OCI-M1 (cell line): ENCODE data around the gene GFRA4.
A peak's percentile ranks its signal among the peaks of the same experiment; 100 is the strongest.

Source experiments
- DNase-seq: peaks from one replicate; lab custom pipeline; 2025; lab: John Stamatoyannopoulos, UW

The GFRA4 gene, protein sequence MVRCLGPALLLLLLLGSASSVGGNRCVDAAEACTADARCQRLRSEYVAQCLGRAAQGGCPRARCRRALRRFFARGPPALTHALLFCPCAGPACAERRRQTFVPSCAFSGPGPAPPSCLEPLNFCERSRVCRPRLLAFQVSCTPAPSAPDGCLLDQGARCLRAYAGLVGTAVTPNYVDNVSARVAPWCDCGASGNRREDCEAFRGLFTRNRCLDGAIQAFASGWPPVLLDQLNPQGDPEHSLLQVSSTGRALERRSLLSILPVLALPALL

DNA sequence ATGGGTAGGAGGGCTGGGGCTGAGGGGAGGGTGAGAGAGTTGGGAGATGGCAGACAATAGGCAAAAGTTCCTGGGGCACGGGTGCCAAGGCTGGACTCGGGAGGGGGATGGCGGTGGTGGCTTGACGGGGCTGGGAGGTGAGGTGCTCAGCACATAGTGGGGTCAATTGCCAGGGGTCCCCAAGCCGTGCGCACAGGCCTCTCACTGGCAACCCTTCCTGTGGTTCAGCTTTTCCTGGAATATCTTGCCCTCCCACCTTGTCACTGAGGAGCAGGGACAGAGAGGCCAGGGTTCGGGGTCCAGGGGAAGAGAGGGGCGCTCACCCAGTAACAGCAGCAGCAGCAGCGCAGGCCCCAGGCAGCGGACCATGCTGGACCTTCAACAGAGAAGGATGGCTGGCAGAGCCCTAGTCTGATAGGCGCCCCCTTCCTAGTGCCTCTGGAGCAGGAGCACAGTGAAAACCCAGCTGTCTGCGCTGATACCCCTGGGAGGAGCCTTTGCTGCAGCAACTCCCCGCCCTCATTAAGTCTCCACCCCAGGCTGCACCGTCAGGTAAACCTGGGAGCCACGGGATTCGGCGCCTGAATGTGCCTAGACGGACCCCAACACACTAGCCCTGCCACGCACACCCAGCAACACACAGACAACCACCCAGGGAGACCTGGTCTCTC, at the start of gene GFRA4:
GFRA4 (minus strand) TSS at position 369 of the 671 bp plus-strand sequence; CDS start at position 369, 0 bp downstream.
- no peak for DNase-seq

DNA sequence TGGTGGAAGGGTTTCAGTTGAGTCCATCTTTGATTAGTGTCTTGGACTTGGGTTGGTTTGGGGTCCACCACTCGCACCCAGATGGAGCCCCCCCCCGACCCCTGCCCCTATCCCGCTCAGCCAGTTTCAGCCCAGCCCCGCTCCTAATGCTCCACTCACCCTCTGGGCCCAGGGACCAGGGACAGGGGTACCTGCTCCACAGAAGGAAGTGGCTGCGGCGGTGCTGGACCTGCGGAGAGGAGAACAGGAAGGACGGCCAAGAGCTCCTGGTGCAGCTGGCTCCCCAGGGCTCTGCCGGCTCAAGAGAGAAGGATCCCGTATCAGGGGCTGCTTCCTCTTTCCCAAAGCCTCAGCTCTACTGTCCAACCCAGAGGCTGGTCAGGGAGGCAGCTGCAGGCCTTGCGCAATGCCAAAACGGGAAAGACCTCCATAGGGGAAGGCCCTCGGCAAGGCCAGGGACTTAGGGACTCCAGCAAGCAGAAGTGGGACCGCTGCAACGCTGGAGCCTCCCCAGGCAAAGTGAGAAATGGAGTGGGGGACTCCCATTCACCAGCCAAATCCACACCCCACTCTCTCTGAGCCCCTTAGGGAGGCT, 49.2 kb upstream of the GFRA4 start, which contains the start of gene SIGLEC1:
SIGLEC1 (minus strand) TSS at position 322 of the 595 bp plus-strand sequence. CDS start 5,472 bp downstream, outside the sequence.
- peak; percentile 46 for DNase-seq

DNA sequence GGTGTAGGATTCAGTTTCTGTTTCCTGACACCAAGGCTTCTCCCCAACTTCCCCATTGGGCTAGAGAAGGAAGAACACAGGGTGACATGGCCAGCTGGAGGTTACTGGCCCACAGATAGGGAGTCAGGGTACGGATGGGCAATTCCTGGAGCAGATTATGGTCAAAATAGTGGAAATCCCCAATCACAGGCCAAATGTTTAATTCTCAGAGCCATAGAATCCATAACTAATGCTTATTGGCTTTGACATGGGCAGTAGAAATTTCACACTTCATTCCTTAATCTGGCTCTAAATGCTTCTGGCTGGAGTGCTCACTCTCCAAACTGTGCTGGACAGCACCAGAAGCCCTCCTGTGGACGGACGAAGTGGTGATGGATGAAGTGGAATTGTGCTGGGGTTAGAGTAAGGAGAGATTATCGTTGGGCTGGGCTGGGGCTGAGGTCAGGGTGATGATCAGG, 48.3 kb upstream of the GFRA4 start:
- DNase-seq = no peak

DNA sequence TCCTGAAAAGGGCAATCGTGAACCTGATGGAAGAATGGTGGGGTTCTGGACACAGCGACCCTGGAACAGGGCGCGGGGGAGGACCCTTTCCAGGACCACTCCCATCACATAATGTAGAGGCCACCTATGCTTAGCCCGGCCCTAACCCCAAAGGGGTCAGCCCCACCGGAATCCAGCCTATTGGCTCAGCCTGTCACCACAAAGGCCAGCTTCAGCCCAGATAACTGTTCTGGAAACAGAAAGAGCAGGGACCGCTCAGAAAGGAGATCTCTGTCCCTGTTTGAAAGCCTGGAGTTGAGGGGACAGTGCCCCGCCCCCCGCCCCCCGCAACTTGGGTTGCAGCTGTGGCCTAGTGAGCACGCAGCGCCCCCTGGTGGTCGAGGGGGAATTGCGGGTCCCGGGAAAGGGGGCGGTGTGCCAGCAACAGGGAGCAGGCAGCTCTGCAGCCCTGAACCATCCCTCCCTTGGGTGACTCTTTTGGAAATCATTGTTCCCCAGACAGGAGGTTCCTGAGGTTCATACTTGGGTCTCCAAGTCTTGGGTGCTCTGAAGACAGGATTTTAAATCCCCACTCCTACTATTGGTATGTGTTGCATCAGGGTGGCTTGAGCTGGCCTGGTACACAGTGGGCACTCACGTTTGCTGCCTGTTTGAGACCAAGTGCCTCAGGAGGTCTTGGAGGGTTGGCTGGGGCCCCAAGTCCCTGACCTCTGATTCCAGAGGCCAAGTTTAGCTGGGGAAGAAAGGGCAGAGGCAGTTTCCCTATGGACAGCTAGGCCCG, 47.7 kb upstream of the GFRA4 start:
- DNase-seq = peak; percentile 80

DNA sequence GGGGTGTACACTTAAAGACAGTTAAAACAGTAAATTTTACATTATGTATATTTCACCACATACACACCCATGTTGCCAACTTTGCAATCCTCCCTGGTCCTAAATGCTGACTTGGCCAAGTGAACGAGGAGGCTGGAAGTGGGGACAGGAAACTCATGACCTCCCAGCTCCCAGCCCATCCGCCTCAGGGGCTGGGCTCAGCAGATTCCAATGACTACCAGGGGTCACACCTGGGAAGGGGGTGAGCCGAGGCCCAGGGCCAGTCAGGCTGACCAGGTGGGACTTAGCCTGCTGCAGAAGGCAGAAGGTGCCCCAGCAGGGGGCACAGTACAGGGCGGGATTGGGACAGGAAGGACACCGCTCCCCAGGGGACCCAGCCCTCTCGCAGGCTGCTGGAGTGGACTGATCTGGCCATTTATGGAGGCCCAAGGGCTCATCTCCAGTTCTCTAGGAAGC, 46.8 kb upstream of the GFRA4 start:
- DNase-seq = no peak

DNA sequence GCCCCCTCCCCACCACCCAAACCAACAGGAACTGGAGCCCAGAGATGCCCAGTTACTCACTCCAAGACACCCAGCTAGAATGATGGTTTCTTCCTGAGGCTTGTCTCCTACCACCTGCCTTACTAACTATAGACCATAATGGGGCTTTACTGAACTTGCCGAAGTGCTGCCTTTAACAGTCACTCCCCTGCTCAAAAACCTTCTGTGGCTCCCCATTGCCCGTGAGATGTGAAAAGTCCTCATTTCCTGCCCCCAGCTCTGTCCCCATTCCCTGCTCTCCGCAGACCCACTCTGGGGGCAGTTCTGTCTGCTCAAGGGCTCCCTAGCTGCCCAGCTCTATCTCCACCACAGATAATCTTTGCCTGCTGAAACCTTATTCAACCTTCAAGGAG, 44.3 kb upstream of the GFRA4 start:
- no peak for DNase-seq

DNA sequence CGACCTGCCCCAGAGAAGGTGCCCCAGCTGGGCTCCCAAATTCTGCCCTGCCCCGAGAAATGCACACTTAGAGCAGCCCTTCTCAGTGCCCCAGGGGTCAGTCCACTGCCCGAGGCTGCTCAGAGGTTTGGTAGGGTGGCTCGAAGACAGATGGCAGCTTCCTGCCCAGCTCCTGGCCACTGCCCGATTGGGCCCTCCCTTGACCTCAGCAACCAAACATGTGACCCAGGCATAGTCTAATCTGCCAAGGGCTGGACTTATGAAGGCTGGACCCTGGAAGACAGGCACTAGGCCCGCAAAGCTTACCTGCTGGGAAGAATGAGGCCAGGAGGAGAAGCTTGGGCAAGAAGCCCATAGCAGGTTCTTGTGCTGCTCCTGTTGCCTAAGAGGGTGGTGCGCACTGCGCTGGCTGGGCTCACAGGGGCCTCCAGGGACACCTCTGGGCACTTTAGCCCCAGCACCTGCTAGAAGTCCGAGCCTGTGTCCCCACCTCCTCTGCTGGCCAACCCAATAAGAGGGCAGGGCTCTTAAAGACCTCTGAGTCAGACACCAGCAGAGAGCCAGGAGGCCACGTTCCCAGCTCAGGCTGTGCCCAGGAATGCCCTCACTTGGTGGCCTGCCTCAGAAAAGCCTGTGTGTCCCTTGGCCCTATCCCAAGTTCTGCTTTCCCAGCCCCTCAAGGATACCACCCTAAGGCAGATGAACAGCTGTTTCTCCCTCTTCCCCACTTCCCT, 43.7 kb upstream of the GFRA4 start:
- DNase-seq = no peak

DNA sequence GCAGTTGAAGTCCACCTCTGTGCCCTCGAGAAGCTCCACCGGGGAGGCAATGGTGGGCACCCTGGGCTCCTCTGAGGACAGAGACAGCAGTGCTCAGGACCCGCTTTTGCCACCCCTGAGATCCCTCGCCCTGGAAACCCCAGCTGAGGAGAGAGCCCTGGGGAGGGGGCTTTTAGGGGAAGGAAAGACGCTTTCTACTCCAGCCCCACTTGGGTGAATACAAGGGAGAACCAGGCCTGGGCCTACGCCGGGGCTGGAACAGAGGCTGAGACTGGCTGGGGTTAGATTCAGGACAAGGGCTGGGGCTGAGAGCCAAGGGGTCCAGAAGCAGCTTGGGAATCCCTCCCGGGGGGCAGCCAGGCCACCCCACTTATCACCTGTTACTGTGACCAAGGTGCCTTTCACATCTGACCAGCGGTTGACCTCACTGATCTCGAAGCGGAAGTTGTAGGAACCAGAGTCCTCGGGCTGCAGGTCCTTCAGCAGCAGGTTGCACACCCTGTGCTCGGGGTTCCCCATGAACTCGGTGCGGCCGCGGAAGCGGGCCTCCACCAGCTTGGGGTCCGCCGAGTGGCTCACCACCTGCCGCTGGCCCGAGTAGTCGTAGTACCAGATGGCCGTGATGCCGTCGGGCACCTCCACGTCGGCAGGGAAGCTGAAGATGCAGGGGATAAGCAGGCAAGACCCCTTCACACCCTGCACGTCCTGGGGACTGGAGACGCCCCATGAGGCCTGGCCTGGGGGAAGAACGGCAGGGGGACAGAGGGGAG, 43.0 kb upstream of the GFRA4 start:
- DNase-seq = no peak

DNA sequence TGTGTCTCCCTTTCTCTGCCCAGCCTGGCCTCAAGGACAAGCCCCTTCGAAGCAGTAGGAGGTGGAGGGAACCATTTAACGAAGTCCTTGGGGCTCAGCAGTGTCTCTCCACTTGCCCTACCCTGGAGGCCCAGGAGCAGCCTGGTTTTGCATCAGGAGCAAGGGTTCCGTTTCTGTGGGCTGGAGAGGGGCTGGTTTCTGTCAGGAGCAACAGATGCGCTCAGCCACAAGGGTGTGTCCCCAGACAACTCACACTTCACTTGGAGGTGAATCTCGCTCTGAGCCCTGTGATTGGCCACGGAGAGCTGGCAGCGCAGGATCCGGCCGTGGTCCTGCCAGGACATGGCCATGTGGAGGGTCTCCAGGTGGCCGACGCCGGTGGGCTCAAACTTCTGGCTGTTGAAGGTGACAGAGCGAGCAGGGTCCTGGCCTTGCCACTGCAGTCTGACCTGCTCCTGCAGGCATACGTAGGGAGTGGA, 42.3 kb upstream of the GFRA4 start:
- DNase-seq = no peak

DNA sequence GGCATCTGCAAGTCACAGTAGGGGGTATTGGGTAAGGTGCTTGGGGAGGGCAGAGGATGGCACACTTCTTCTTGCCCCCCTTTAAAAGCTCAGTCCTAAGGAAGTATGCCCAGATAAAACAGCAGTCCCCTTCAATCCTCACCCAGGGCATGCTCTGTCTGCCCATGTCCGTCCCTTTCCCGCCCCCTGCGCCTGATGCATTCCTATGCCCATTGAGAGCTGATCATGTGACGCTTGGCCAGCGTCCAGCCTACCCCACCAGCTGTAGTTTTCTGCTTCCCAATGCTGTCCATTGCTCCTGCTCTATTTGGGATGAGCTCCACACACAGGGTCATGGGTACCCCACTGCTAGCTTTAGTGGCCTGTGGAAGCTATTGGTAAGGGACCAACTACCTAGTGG, 40.9 kb upstream of the GFRA4 start:
- DNase-seq = no peak

DNA sequence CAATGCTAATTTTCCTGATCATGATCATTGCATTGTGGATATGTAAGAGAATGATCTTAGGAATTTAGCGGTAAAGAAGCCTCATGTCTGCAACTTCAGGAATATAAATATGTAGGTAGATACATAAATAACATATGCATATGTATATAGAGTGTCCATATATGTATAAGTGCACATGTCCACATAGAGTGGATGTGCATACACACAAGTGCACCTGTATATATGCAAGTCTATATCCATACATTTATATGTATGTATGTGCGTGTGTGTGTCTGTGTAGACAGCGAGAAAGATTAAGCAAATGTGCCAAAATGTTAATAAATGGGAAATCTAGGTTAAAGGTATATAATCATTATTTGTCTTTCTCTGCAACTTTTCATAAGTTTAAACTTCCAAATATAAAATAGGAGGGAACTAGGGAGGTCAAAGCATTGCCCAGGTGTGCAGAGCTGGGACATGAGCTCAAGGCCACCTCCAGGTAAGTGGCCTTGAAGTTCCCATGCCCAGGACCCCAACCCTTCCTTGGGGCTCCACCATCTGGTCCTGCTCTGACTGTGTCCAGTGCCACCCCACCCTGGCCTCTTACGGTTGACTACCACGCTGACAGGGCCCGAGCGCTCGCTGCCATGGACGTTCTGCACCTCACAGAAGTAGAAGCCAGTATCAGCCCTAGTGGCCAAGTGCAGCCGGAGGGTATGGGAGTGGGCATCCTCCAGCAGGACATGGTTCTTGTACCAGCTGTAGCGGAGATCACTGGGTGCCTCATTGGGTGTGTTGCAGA, 39.6 kb upstream of the GFRA4 start:
- no peak for DNase-seq

DNA sequence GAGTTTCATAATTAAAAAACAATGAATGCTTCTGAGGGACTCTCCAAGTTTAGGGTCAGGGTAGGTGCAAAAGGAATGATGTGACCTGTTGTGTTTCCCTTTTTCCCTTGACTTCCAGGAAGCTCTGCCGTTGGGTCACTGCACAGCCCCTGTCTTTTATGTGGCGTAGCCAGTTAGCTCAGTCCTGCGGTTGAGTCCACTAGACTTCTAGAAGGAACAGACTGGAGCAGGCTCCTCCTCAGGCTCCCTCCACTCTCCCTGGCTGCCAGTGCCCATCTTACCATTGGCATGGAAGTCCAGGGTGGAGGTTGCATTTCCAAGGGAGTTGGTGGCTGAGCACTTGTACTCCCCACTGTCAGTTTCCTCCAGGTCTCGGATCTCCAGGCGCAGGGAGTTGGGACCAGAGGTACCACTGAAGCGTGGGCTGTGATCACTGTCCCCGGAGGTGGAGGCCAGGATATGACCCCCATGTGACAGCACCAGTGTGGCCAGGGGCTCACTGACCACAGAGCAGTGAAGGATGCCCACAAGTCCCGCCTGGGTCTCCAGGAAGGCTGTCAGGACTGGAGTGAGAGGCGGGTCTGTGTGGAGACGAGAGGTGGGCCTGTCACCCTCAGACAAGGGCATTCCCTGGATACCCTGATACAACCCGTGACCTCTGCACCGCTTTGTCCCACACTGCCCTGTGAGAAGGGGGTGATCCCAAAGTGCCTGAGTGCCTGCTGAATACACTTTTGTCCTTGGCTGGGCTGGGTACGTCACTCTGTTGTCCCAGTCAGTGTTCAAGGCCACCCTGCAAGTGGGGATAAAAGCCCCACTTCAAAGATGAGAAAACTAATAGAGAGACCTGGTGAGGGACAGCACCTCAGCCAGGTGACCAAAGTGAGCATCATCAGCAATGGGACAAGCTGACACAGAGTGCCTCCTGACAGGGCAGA, 38.1 kb upstream of the GFRA4 start:
- no peak for DNase-seq

DNA sequence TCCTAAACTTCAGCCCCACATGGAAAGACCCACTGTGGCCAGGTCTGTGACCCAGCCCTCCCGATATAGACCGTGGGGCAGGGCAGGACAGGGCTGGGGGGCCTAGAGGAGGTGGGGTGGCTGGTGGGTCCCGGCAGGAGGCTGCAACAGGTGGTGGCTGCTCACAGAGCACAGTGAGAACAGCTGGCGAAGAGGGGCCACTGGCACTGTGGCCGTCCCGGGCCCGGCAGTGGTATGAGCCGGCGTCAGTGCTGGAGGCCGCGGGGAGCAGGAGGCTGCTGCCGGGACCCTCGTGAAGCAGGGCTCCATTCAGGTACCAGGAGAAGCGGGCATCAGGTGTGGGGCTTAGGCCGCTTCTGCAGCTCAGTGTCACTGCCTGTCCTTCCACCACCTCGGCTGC, 35.8 kb upstream of the GFRA4 start:
- DNase-seq = no peak

DNA sequence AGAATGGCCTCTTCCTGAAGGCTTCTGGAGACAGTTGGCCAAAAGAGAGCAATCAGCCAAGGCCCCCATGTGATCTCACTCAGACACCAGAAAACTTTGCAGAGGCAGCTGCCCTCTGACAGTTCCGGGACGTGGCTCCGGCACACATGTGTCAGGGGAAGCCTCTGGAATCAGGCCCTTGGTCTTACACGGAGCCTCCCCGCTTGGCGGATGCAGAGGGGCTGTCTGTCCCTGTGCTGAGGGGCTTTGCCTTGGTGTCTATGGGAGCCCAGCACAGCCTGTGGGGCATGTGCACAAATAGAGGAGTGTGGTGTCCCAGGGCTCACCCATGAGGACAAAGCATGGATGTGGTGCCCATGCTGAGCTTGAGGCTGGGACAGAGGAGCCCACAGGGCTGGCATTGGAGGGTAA, 35.4 kb upstream of the GFRA4 start:
- no peak for DNase-seq

DNA sequence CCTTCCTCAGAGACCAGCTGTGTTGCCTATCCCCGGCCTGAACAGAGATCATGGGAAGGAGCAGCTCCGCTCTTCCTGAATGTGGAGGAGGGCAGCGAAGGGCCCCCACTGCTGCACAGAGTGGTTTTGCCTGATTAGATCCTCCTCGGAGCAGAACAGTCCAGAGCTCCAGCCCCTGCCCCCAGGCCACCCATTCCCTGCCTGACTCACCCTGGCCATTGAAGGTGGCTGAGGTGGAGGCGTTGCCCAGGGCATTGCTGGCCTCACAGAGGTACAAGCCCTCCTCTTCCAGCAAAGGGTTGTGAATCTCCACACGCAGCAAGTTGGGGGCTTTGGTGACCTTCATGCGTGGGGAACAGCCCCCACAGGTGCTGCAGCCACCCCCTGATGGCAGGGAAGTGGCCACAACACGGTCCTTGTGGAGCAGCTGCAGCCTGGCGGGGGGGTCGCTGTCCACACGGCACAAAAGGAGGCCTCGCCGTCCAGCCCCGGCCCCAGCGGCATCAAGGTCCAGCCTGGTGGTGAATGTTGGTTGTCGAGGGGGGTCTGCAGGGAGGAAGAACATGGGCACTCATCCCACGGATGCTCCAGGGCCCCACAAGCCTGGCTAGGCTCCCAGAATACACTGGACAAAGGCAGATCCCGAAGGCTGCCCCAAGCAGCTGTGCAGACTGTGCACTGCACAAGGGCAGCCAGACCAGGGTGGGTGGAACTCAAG, 34.5 kb upstream of the GFRA4 start:
- DNase-seq = no peak

DNA sequence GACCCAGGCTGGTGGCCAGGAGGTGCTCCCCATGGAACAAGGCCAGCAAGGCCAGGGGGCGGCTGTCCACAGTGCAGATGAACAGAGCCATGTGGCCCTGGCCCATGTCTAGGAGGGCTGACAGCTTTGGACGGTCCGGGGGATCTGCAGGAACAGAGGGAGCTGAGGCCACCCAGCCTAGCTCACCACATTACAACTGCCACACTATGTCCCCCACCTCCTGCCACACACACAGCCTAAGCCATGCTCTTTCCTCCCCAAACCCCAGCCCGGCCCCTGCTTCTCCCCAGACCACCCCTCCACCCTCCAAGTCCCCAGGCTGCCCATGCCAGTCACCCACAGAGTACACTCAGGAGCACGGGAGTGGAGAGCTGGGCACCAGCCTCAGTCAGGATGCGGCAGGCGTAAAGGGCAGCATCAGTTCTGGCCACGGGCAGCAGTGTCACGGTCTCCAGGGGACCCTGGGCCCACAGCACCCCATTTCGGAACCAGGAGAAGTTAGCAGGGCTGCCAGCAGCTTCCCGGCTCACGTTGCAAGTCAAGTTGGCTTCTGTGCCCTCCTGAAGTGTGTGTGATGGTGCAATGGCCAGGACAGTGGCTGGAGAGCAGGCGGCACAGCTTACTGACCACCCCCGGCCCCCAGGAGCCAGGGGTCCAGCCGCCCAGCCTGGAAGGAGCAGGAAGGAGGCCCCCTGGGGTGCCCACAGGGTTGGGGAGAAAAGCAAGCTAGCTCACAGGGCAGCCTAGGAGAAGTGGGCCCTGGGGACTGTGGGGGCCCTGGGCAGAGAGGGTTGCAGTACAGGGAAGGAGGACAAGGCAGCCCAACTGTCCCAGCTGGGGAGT, 33.8 kb upstream of the GFRA4 start:
- no peak for DNase-seq

DNA sequence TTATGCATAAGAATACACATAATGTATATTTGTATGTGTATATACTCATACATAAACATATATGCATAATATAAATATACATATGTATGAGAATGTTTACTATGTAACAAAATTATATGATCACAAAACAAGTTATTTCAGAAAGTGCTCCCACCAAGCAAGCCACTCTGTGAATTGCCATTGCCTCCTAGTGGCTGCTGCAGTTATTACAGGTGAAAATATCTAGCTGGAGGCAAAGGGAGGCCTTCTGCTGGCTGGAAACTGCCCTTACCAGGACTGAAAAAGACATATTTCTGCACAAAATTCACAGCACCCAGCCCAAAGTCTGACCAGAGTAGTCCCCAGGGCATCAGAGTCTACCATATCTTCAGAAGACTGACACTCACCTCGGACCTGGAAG, 33.0 kb upstream of the GFRA4 start:
- peak; percentile 39 for DNase-seq
